Measurements from ENCODE around the gene CEACAM5.

The CEACAM5 gene

GRCh38 chr19:41698746-41699230, 9.6 kb upstream of the CEACAM5 start:
- no peak overlapping the region for H3K4me3 ChIP-seq (ENCODE audit: low read depth, low read length)
- TF ChIP-seq CTCF (IDR thresholded peaks at IDR 0.05; ENCODE audit: low read depth, low read length) (no peak), POLR2A (IDR thresholded peaks at IDR 0.05; ENCODE audit: extremely low read depth, insufficient read length) (no peak), MAX (IDR thresholded peaks at IDR 0.05; ENCODE audit: low read depth, low read length) (no peak), MYC (IDR thresholded peaks at IDR 0.05; ENCODE audit: low read depth, low read length) (no peak)
- peak; percentile 63 for DNase-seq (ENCODE audit: low read depth)

- TF ChIP-seq MYC (IDR thresholded peaks at IDR 0.05; ENCODE audit: low read depth, low read length) (no peak), POLR2A (IDR thresholded peaks at IDR 0.05; ENCODE audit: extremely low read depth, insufficient read length) (no peak), MAX (IDR thresholded peaks at IDR 0.05; ENCODE audit: low read depth, low read length) (no peak), CTCF (IDR thresholded peaks at IDR 0.05; ENCODE audit: low read depth, low read length) (no peak)
- DNase-seq (ENCODE audit: low read depth), result no peak
These were observed 9.0 kb upstream of the CEACAM5 start for GRCh38 chr19:41699231-41699967.

GRCh38 chr19:41699968-41700323, 8.5 kb upstream of the CEACAM5 start:
- DNase-seq (ENCODE audit: low read depth), result no peak
- H3K4me3 ChIP-seq (ENCODE audit: low read depth, low read length), result no peak overlapping the region
- no peak for TF ChIP-seq MAX (IDR thresholded peaks at IDR 0.05; ENCODE audit: low read depth, low read length)
- TF ChIP-seq MYC (IDR thresholded peaks at IDR 0.05; ENCODE audit: low read depth, low read length), result no peak
- no peak for TF ChIP-seq POLR2A (IDR thresholded peaks at IDR 0.05; ENCODE audit: extremely low read depth, insufficient read length)
- TF ChIP-seq CTCF (IDR thresholded peaks at IDR 0.05; ENCODE audit: low read depth, low read length), result no peak

More at GRCh38 chr19:41699231-41699967, 9.0 kb upstream of the CEACAM5 start:
- H3K4me3 ChIP-seq (ENCODE audit: low read depth, low read length), result no peak overlapping the region

GRCh38 chr19:41700381-41701195, 7.8 kb upstream of the CEACAM5 start:
- DNase-seq (ENCODE audit: low read depth), result no peak
- no peak for TF ChIP-seq POLR2A (IDR thresholded peaks at IDR 0.05; ENCODE audit: extremely low read depth, insufficient read length)
- no peak for TF ChIP-seq CTCF (IDR thresholded peaks at IDR 0.05; ENCODE audit: low read depth, low read length)
- H3K4me3 ChIP-seq (ENCODE audit: low read depth, low read length), result no peak overlapping the region

GRCh38 chr19:41701401-41702075, 6.9 kb upstream of the CEACAM5 start:
- no peak overlapping the region for H3K4me3 ChIP-seq (ENCODE audit: low read depth, low read length)
- TF ChIP-seq MAX (IDR thresholded peaks at IDR 0.05; ENCODE audit: low read depth, low read length) (no peak), CTCF (IDR thresholded peaks at IDR 0.05; ENCODE audit: low read depth, low read length) (peak; percentile 60)
- DNase-seq (ENCODE audit: low read depth), result peak; percentile 39
